A549 (cell line): ENCODE results near the gene TMEM141. TPM values are rescaled to one million over a fixed set of nuclear protein-coding genes. Genes with fewer than 3 reads are reported as not detected.
A peak's percentile ranks its signal among the peaks of the same experiment; 100 is the strongest.

Experiments used
- ATAC-seq, 2 experiments: fragments of 200-7000 bp in 1 of 2; fragments of >200 bp in 1 of 2; cut with Nextera tagmentation in 1 of 2; cut with Tn5 transposase in 1 of 2; 3 replicates each; pipeline versions ENCODE4 v1.8.0 to v1.9.1; 2018 to 2020; ENCODE audit warnings: mild to moderate bottlenecking in 1 of 2, moderate library complexity in 1 of 2
- CTCF ChIA-PET: fragments of 300-600 bp; sonication (Branson Sonifier 250); formaldehyde crosslinking; extraction: SDS; loops from one replicate; lab custom pipeline; 2021; ENCODE audit warnings: antibody characterized with exemption, inconsistent platforms; lab: Yijun Ruan, JAX
- POLR2A ChIA-PET: fragments of 350-600 bp; formaldehyde crosslinking; extraction: SDS; loops from one replicate; lab custom pipeline; 2021; ENCODE audit warnings: antibody characterized with exemption, inconsistent platforms; lab: Yijun Ruan, JAX
- DNase-seq, 2 experiments: peaks; one replicate each; pipeline versions ENCODE4 v3.0.0 to v3.0.0-alpha.2; 2011 to 2016; ENCODE audit warnings: low read depth in 1 of 2, low spot score in 1 of 2
- FAIRE-seq: peaks from 2 replicates; lab custom pipeline; 2011; peaks lifted over from hg19 to GRCh38; lab: Jason Lieb, UNC
- H3K27ac ChIP-seq, 2 experiments: fragments of >200 bp; sonication (Bioruptor Twin); formaldehyde crosslinking; 3 replicates each; pipeline ENCODE4 v1.5.1; 2016 to 2017
- H3K4me1 ChIP-seq: fragments of >200 bp; sonication (Bioruptor Twin); formaldehyde crosslinking; 3 replicates; pipeline ENCODE4 v1.6.1; 2016
- H3K4me2 ChIP-seq: fragments of >200 bp; sonication (Bioruptor Twin); formaldehyde crosslinking; 3 replicates; pipeline ENCODE4 v1.6.1; 2016
- H3K4me3 ChIP-seq: fragments of >200 bp; sonication (Bioruptor Twin); formaldehyde crosslinking; 3 replicates; pipeline ENCODE4 v1.5.1; 2016
- H3K9me3 ChIP-seq: fragments of >200 bp; sonication (Bioruptor Twin); formaldehyde crosslinking; 3 replicates; pipeline ENCODE4 v1.6.1; 2016
- EHF ChIP-seq: fragments of 250-450 bp; sonication (Bioruptor Pico); IDR thresholded peaks from 2 replicates; pipeline ENCODE4 v1.5.0; 2020; ENCODE audit warnings: mild to moderate bottlenecking
- EHMT2 ChIP-seq: fragments of 200-600 bp; sonication (generic); IDR thresholded peaks from 2 replicates; pipeline ENCODE4 v1.6.1; 2016; ENCODE audit warnings: antibody characterized with exemption, low read depth, mild to moderate bottlenecking, moderate library complexity
- ESRRA ChIP-seq: fragments of 150-350 bp; IDR thresholded peaks from 2 replicates; pipeline ENCODE4 v1.6.1; 2014; ENCODE audit warnings: mild to moderate bottlenecking, low read length, borderline replicate concordance
- HDAC2 ChIP-seq: fragments of 200-600 bp; sonication (generic); IDR thresholded peaks from 2 replicates; pipeline ENCODE4 v1.6.1; 2016
- HEYL ChIP-seq: fragments of 250-450 bp; sonication (Bioruptor Pico); IDR thresholded peaks from 2 replicates; pipeline ENCODE4 v1.8.0; 2021; ENCODE audit warnings: mild to moderate bottlenecking, moderate library complexity
- HMGXB4 ChIP-seq: fragments of 250-450 bp; sonication (Bioruptor Pico); IDR thresholded peaks from 2 replicates; pipeline ENCODE4 v1.5.0; 2021; ENCODE audit warnings: mild to moderate bottlenecking, moderate library complexity, borderline replicate concordance
- JUN ChIP-seq, 2 experiments: fragments of >200 bp; sonication (Bioruptor Twin); formaldehyde crosslinking; IDR thresholded peaks; 2 replicates in 1 of 2; 3 replicates in 1 of 2; pipeline ENCODE4 v1.6.1; 2016 to 2017
- KDM1A ChIP-seq: fragments of 200-600 bp; sonication (generic); IDR thresholded peaks from 2 replicates; pipeline ENCODE4 v1.6.1; 2016; ENCODE audit warnings: low read depth, mild to moderate bottlenecking
- MAX ChIP-seq: IDR thresholded peaks from 2 replicates; pipeline ENCODE4 v1.6.1; 2012
- MAZ ChIP-seq: fragments of 150-350 bp; IDR thresholded peaks from 2 replicates; pipeline ENCODE4 v1.6.1; 2014; ENCODE audit warnings: antibody characterized with exemption, low read depth, low read length, borderline replicate concordance
- MYC ChIP-seq: IDR thresholded peaks from 2 replicates; pipeline ENCODE4 v1.6.1; 2012; ENCODE audit warnings: mild to moderate bottlenecking, inconsistent platforms, low read length, improper control_type of control experiment, borderline replicate concordance
- NFE2L2 ChIP-seq: fragments of 150-350 bp; conservative IDR thresholded peaks from 2 replicates; pipeline ENCODE4 v1.6.1; 2014; ENCODE audit warnings: low read length
- NPAS2 ChIP-seq: fragments of 250-450 bp; sonication (Bioruptor Pico); IDR thresholded peaks from 2 replicates; pipeline ENCODE4 v1.8.0; 2022; ENCODE audit warnings: mild to moderate bottlenecking, moderate library complexity, borderline replicate concordance
- PHF8 ChIP-seq: fragments of 200-600 bp; sonication (generic); IDR thresholded peaks from 2 replicates; pipeline ENCODE4 v1.6.1; 2016; ENCODE audit warnings: low read depth, mild to moderate bottlenecking, antibody characterized with exemption, moderate library complexity, borderline replicate concordance
- POLR2AphosphoS2 ChIP-seq: conservative IDR thresholded peaks from 2 replicates; pipeline ENCODE4 v1.6.1; 2012; ENCODE audit warnings: low read length, improper control_type of control experiment, inconsistent platforms
- RARB ChIP-seq: fragments of 250-450 bp; sonication (Bioruptor Pico); IDR thresholded peaks from 2 replicates; pipeline ENCODE4 v1.8.0; 2021; ENCODE audit warnings: mild to moderate bottlenecking, moderate library complexity
- SMC3 ChIP-seq: fragments of >200 bp; sonication (Bioruptor Twin); formaldehyde crosslinking; IDR thresholded peaks from 3 replicates; pipeline ENCODE4 v1.6.1; 2018; ENCODE audit warnings: inconsistent platforms
- SREBF2 ChIP-seq: fragments of 450-650 bp; IDR thresholded peaks from 2 replicates; pipeline ENCODE4 v1.6.1; 2014; ENCODE audit warnings: mild to moderate bottlenecking, moderate library complexity
- USF2 ChIP-seq: fragments of 450-650 bp; IDR thresholded peaks from 2 replicates; pipeline ENCODE4 v1.6.1; 2014; ENCODE audit warnings: antibody characterized with exemption
- ZC3H11A ChIP-seq: fragments of 450-650 bp; IDR thresholded peaks from 2 replicates; pipeline ENCODE4 v1.6.1; 2014; ENCODE audit warnings: antibody characterized with exemption, mild to moderate bottlenecking
- ZSCAN20 ChIP-seq: fragments of 250-450 bp; sonication (Bioruptor Pico); IDR thresholded peaks from 2 replicates; pipeline ENCODE4 v1.8.0; 2022; ENCODE audit warnings: mild to moderate bottlenecking, moderate library complexity
- WGBS: methylation state at CpG from one replicate; pipeline ENCODE4 v1.1.6; 2017; ENCODE audit errors: missing lambda C conversion rate; 5-methylcytosine and 5-hydroxymethylcytosine counted together
- polyA plus RNA-seq, 4 experiments: library from polyadenylated mRNA; depleted of rRNA in 3 of 4; stranded (reverse); fragments of >200 nt; fragmentation: RNase III in 1 of 4; extraction: RNeasy Plus Mini Kit Qiagen cat#74134 plus additional on column Dnase treatment in 1 of 4; gene quantifications; 2 replicates in 3 of 4; 3 replicates in 1 of 4; pipeline ENCODE4 v1.2.3, GENCODE V29; 2011 to 2017

TMEM141 gene
- polyA plus RNA-seq, 2 of the 4 experiments (the other 2 are of a cell fraction): 64.5 to 70.7 TPM

GRCh38 chr9:136771907-136772415, 19.2 kb upstream of the TMEM141 start:
- no peak overlapping the region for H3K27ac ChIP-seq
- peaks cover 11% of the 10 kb centered on the region; the same call in 2 of the 3 replicates for H3K9me3 ChIP-seq
- no peak for TF ChIP-seq EHMT2
- no peak for TF ChIP-seq MYC
- no peak for TF ChIP-seq POLR2AphosphoS2
- TF ChIP-seq ZSCAN20 (CRISPR knock-in tag): no peak
- TF ChIP-seq HDAC2: no peak
- TF ChIP-seq SMC3: no peak
- TF ChIP-seq ZC3H11A: no peak
- no peak for TF ChIP-seq ESRRA
- TF ChIP-seq USF2: no peak
- no peak for TF ChIP-seq RARB (CRISPR knock-in tag)
- TF ChIP-seq NFE2L2: no peak
- TF ChIP-seq PHF8: no peak
- TF ChIP-seq HEYL: no peak
- no peak for TF ChIP-seq KDM1A
- TF ChIP-seq SREBF2: no peak
- no peak for TF ChIP-seq MAZ
- no peak for TF ChIP-seq JUN (IDR thresholded peaks at IDR 0.05)
- no peak for TF ChIP-seq EHF (CRISPR knock-in tag)
- no peak for TF ChIP-seq HMGXB4
- no peak for TF ChIP-seq NPAS2 (CRISPR knock-in tag)
- ATAC-seq: no peak
- 76% methylated on average over 3 of the region's 3 CpGs for WGBS
- no peak overlapping the region for H3K4me2 ChIP-seq
- DNase-seq: no peak
- H3K4me1 ChIP-seq: 0 out of 3 replicates have a peak, but pooled peaks cover 5% of the 10 kb centered on the region
- H3K4me3 ChIP-seq: no peak overlapping the region
- POLR2A ChIA-PET: no interaction called here
- CTCF ChIA-PET: interaction anchor here (1.4 to 28.0 kb wide), 6 partner anchors 5 to 257 kb away, joined by 5 to 625 read pairs (median 8); partner anchors contain the start of genes LCN15, LCN8 and TMEM141
- FAIRE-seq: no peak

GRCh38 chr9:136773386-136774044, 17.6 kb upstream of the TMEM141 start:
- no peak for FAIRE-seq
- TF ChIP-seq HEYL: no peak
- peak; percentile 83 for TF ChIP-seq USF2
- no peak for TF ChIP-seq HMGXB4
- TF ChIP-seq MAX: 0 out of 2 replicates have a peak, but pooled peaks have one; percentile 36
- Histone ChIP-seq H3K4me3 (no peak overlapping the region), H3K4me2 (no peak overlapping the region), H3K9me3 (peaks cover 11% of the 10 kb centered on the region; the same call in 2 of the 3 replicates), H3K27ac (no peak overlapping the region), H3K4me1 (0 out of 3 replicates have a peak, but pooled peaks cover 3% of the 10 kb centered on the region)
- DNase-seq: peak; percentile 41 to 65
- ChIA-PET POLR2A (no interaction called here), CTCF (interaction anchor here (1.6 to 28.0 kb wide), 6 partner anchors 5 to 256 kb away, joined by 3 to 625 read pairs (median 8); partner anchors contain the start of genes LCN15, LCN8 and TMEM141)
- WGBS: 53% methylated on average over 7 of the region's 7 CpGs
- ATAC-seq: peak; percentile 35 to 79; a peak in 3 of 6 replicates
